GM19351 (cell line): ENCODE results near the gene SNX14.
"Not testable (repeated sequence)": the region's sequence is repeated elsewhere in the genome, so short reads cannot be mapped to it uniquely, and the experiment has no call there.

Experiments
- ATAC-seq: cut with Tn5 transposase; IDR thresholded peaks from one replicate; pipeline ENCODE4 v1.9.1; 2021; ENCODE audit warnings: mild to moderate bottlenecking, moderate library complexity; ENCODE audit not compliant: unreplicated experiment

The SNX14 gene

GRCh38 chr6:85593438-85594196 is at the start of gene SNX14:
TSS of gene SNX14 (minus strand) at chr6:85593858. CDS start at chr6:85593718, 140 bp downstream.
- peak; percentile 81 for ATAC-seq

GRCh38 chr6:85642774-85643536 is 49.3 kb upstream of the SNX14 start, which contains the start of gene SYNCRIP:
TSS of gene SYNCRIP (minus strand) at chr6:85642886. CDS start at chr6:85641439, 1,447 bp downstream.
- ATAC-seq = peak; percentile 66

- no peak for ATAC-seq
Observed at GRCh38 chr6:85641897-85642773, 48.5 kb upstream of the SNX14 start.

- no peak for ATAC-seq
Observed at GRCh38 chr6:85641522-85641896, 47.9 kb upstream of the SNX14 start.

- ATAC-seq = no peak
Observed at GRCh38 chr6:85640821-85641220, 47.2 kb upstream of the SNX14 start.

GRCh38 chr6:85637579-85637978 is 43.9 kb upstream of the SNX14 start:
- ATAC-seq = no peak

GRCh38 chr6:85632164-85632942 is 38.7 kb upstream of the SNX14 start:
- ATAC-seq = no peak

- not testable (repeated sequence) for ATAC-seq
Observed at GRCh38 chr6:85631117-85631516, 37.5 kb upstream of the SNX14 start.

GRCh38 chr6:85628353-85628752 is 34.7 kb upstream of the SNX14 start:
- no peak for ATAC-seq

- ATAC-seq = no peak
Observed at GRCh38 chr6:85620308-85620707, 26.6 kb upstream of the SNX14 start.

- no peak for ATAC-seq
Observed at GRCh38 chr6:85614780-85615179, 21.1 kb upstream of the SNX14 start.

GRCh38 chr6:85612690-85613474 is 19.2 kb upstream of the SNX14 start:
- ATAC-seq = no peak

GRCh38 chr6:85610182-85610895 is 16.7 kb upstream of the SNX14 start:
- ATAC-seq = no peak

- no peak for ATAC-seq
Observed at GRCh38 chr6:85602100-85602499, 8.4 kb upstream of the SNX14 start.

GRCh38 chr6:85600713-85601313 is 7.2 kb upstream of the SNX14 start:
- no peak for ATAC-seq

- ATAC-seq = peak; percentile 11
Observed at GRCh38 chr6:85594197-85594930, 706 bp upstream of the SNX14 start.

GRCh38 chr6:85592033-85592432 is 1.6 kb downstream of the SNX14 start:
- no peak for ATAC-seq

GRCh38 chr6:85591207-85591606 is 2.5 kb downstream of the SNX14 start:
- ATAC-seq = no peak
